H1 (cell line): ENCODE data around the gene PEX26. TPM values are rescaled to one million over a fixed set of nuclear protein-coding genes. Genes with fewer than 3 reads are reported as not detected.

Experiments
- CTCF ChIA-PET: fragments of 300-600 bp; sonication (Branson Sonifier 250); formaldehyde crosslinking; loops from one replicate; lab custom pipeline; 2021; ENCODE audit not compliant: partially characterized antibody; lab: Charles Lee
- POLR2A ChIA-PET: fragments of 300-600 bp; sonication (Branson Sonifier 250); formaldehyde crosslinking; loops from one replicate; lab custom pipeline; 2021; ENCODE audit warnings: inconsistent platforms; ENCODE audit not compliant: partially characterized antibody; lab: Charles Lee
- DNase-seq, 2 experiments: peaks; one replicate each; pipeline versions ENCODE4 v3.0.0 to v3.0.0-alpha.2; 2010 to 2022; ENCODE audit warnings: low spot score in 2 of 2, low read depth in 1 of 2, mixed read lengths in 1 of 2
- FAIRE-seq: peaks from 2 replicates; lab custom pipeline; 2011; peaks lifted over from hg19 to GRCh38; lab: Jason Lieb, UNC
- H2AFZ ChIP-seq: 2 replicates; pipeline ENCODE4 v1.8.1; 2012; ENCODE audit warnings: low read length, inconsistent platforms
- H2AK5ac ChIP-seq: 2 replicates; pipeline ENCODE4 v1.6.1; 2013; ENCODE audit warnings: low read depth, low read length
- H2BK120ac ChIP-seq: replicated peaks from 2 replicates; pipeline ENCODE3; 2013; ENCODE audit warnings: low read depth, low read length, inconsistent platforms
- H2BK12ac ChIP-seq: 2 replicates; pipeline ENCODE4 v1.6.1; 2013; ENCODE audit warnings: low read depth, low read length
- H2BK15ac ChIP-seq: 2 replicates; pipeline ENCODE4 v1.6.1; 2013; ENCODE audit warnings: low read length
- H2BK20ac ChIP-seq: 2 replicates; pipeline ENCODE4 v1.6.1; 2013; ENCODE audit warnings: low read length
- H2BK5ac ChIP-seq: 2 replicates; pipeline ENCODE4 v1.6.1; 2013; ENCODE audit warnings: low read depth, low read length
- H3K14ac ChIP-seq: 2 replicates; pipeline ENCODE4 v1.6.1; 2013; ENCODE audit warnings: inconsistent platforms; ENCODE audit not compliant: insufficient read length
- H3K18ac ChIP-seq: 2 replicates; pipeline ENCODE4 v1.6.1; 2013; ENCODE audit warnings: low read length; ENCODE audit errors: extremely low read depth
- H3K23ac ChIP-seq: 2 replicates; pipeline ENCODE4 v1.6.1; 2013; ENCODE audit warnings: inconsistent platforms; ENCODE audit not compliant: insufficient read length
- H3K23me2 ChIP-seq: 2 replicates; pipeline ENCODE4 v1.6.1; 2013; ENCODE audit warnings: low read depth, low read length
- H3K27ac ChIP-seq: 2 replicates; pipeline ENCODE4 v1.6.1; 2011; ENCODE audit warnings: low read depth, low read length, inconsistent platforms
- H3K27me3 ChIP-seq, 4 experiments: replicated peaks in 1 of 4; 1 replicate in 1 of 4; 2 replicates in 3 of 4; pipeline versions ENCODE4 v1.6.1 to v1.8.1; 2011 to 2013; ENCODE audit warnings: low read length in 3 of 4, mild to moderate bottlenecking in 3 of 4, inconsistent platforms in 2 of 4, mixed read lengths in 2 of 4, moderate library complexity in 1 of 4; ENCODE audit not compliant: control insufficient read depth in 3 of 4, insufficient read depth in 3 of 4; ENCODE audit errors: extremely low read depth in 1 of 4
- H3K36me3 ChIP-seq, 4 experiments: 2 replicates each; pipeline versions ENCODE4 v1.6.1 to v1.8.1; 2011 to 2013; ENCODE audit warnings: mild to moderate bottlenecking in 4 of 4, low read length in 3 of 4, moderate library complexity in 2 of 4, control low read depth in 1 of 4, inconsistent platforms in 1 of 4; ENCODE audit not compliant: insufficient read depth in 4 of 4, control insufficient read depth in 2 of 4
- H3K4ac ChIP-seq: replicated peaks from 2 replicates; pipeline ENCODE3; 2013; ENCODE audit warnings: low read length, low read depth, mixed read lengths, inconsistent platforms; ENCODE audit not compliant: insufficient read length
- H3K4me1 ChIP-seq, 4 experiments: replicated peaks in 1 of 4; 1 replicate in 1 of 4; 2 replicates in 3 of 4; pipeline versions ENCODE4 v1.6.1 to v1.8.1; 2011 to 2013; ENCODE audit warnings: low read length in 3 of 4, inconsistent platforms in 2 of 4, mixed read lengths in 1 of 4; ENCODE audit not compliant: insufficient read depth in 4 of 4, control insufficient read depth in 3 of 4
- H3K4me2 ChIP-seq, 2 experiments: 2 replicates each; pipeline versions ENCODE4 v1.6.1 to v1.8.1; 2011 to 2013; ENCODE audit warnings: low read depth in 2 of 2, low read length in 2 of 2, control low read depth in 1 of 2, inconsistent platforms in 1 of 2, mild to moderate bottlenecking in 1 of 2; ENCODE audit not compliant: insufficient read depth in 1 of 2
- H3K4me3 ChIP-seq, 4 experiments: fragments of 200-600, 300-600 bp in 1 of 4; sonication (generic), shearing (Covaris generic), sonication (Bioruptor Twin) in 1 of 4; 2 replicates each; pipeline versions ENCODE4 v1.5.1 to v1.8.1; 2011 to 2016; ENCODE audit warnings: low read length in 4 of 4, low read depth in 3 of 4, control low read depth in 2 of 4, inconsistent platforms in 2 of 4, mild to moderate bottlenecking in 2 of 4, mixed read lengths in 1 of 4, moderate library complexity in 1 of 4; ENCODE audit not compliant: insufficient read depth in 2 of 4; ENCODE audit errors: extremely low read depth in 1 of 4
- H3K56ac ChIP-seq: replicated peaks from 2 replicates; pipeline ENCODE3; 2013; ENCODE audit warnings: low read depth, mild to moderate bottlenecking, mixed read lengths, low read length, inconsistent platforms; ENCODE audit not compliant: insufficient read length
- H3K79me1 ChIP-seq: 2 replicates; pipeline ENCODE4 v1.6.1; 2013; ENCODE audit warnings: low read depth, low read length, control low read depth
- H3K79me2 ChIP-seq, 2 experiments: 2 replicates each; pipeline versions ENCODE4 v1.6.1 to v1.8.1; 2012 to 2013; ENCODE audit warnings: low read length in 2 of 2, mild to moderate bottlenecking in 2 of 2, inconsistent platforms in 1 of 2; ENCODE audit not compliant: insufficient read depth in 2 of 2, control insufficient read depth in 1 of 2
- H3K9ac ChIP-seq, 4 experiments: replicated peaks in 1 of 4; 1 replicate in 1 of 4; 2 replicates in 3 of 4; pipeline versions ENCODE4 v1.6.1 to v1.8.1; 2011 to 2013; ENCODE audit warnings: low read depth in 3 of 4, low read length in 3 of 4, control low read depth in 2 of 4, mild to moderate bottlenecking in 2 of 4, moderate library complexity in 2 of 4, inconsistent platforms in 1 of 4; ENCODE audit errors: extremely low read depth in 1 of 4
- H3K9me3 ChIP-seq, 2 experiments: 2 replicates each; pipeline versions ENCODE4 v1.6.1 to v1.8.1; 2012 to 2013; ENCODE audit warnings: mild to moderate bottlenecking in 2 of 2, moderate library complexity in 2 of 2, control low read depth in 1 of 2, inconsistent platforms in 1 of 2, low read depth in 1 of 2, low read length in 1 of 2, mixed read lengths in 1 of 2; ENCODE audit not compliant: insufficient read depth in 2 of 2
- H4K20me1 ChIP-seq, 2 experiments: replicated peaks in 1 of 2; 2 replicates each; pipeline versions ENCODE3 to v1.8.1; 2011 to 2013; ENCODE audit warnings: inconsistent platforms in 2 of 2, low read length in 2 of 2, mild to moderate bottlenecking in 1 of 2; ENCODE audit not compliant: insufficient read depth in 2 of 2, control insufficient read depth in 1 of 2
- H4K5ac ChIP-seq: 2 replicates; pipeline ENCODE4 v1.6.1; 2013; ENCODE audit warnings: low read length, low read depth, mixed read lengths, inconsistent platforms; ENCODE audit not compliant: insufficient read length
- H4K8ac ChIP-seq: 2 replicates; pipeline ENCODE4 v1.8.0; 2013; ENCODE audit warnings: mild to moderate bottlenecking, moderate library complexity, low read length, inconsistent platforms; ENCODE audit not compliant: insufficient read depth; ENCODE audit errors: extremely low read depth
- H4K91ac ChIP-seq: replicated peaks from 2 replicates; pipeline ENCODE3; 2013; ENCODE audit warnings: low read length, mixed read lengths, inconsistent platforms; ENCODE audit not compliant: insufficient read length
- KDM4A ChIP-seq: IDR thresholded peaks from one replicate; pipeline ENCODE4 v1.7.1; 2012; ENCODE audit warnings: low read depth, mild to moderate bottlenecking, moderate library complexity, low read length, inconsistent platforms; ENCODE audit not compliant: severe bottlenecking
- WGBS, 2 experiments: shearing (Covaris generic) in 1 of 2; methylation state at CpG; one replicate each; pipeline versions ENCODE4 v1.1.6 to v1.1.7; 2013 to 2015; ENCODE audit warnings: low lambda C conversion rate in 2 of 2, mixed read lengths in 2 of 2, inconsistent platforms in 1 of 2, low coverage in 1 of 2, missing lambda C conversion rate in 1 of 2; ENCODE audit not compliant: insufficient replicate concordance in 2 of 2, insufficient coverage in 1 of 2, insufficient read length in 1 of 2; ENCODE audit errors: extremely low coverage in 1 of 2, missing lambda C conversion rate in 1 of 2; 5-methylcytosine and 5-hydroxymethylcytosine counted together
- polyA plus RNA-seq, 7 experiments: library from polyadenylated mRNA; depleted of rRNA in 3 of 7; stranded (reverse) in 5 of 7; unstranded in 2 of 7; fragments of >200 nt in 5 of 7; fragments of 200-250 nt in 2 of 7; gene quantifications; 1 replicate in 5 of 7; 2 replicates in 1 of 7; 4 replicates in 1 of 7; pipeline versions ENCODE4 v1.2.1 to v1.2.3, GENCODE V29; 2011 to 2013; ENCODE audit warnings: missing spikeins in 2 of 7, mixed read lengths in 2 of 7
- total RNA-seq: library from RNA; stranded (reverse); fragmentation: NEBNext Ultra II Directional; extraction: Animal tissue kit (Norgen Biotek cat#: 25700); gene quantifications from 2 replicates; pipeline ENCODE4 v1.2.1, GENCODE V29; 2021

The PEX26 gene
- total and polyA plus RNA-seq, 2 of the 8 experiments (the other 6 are each of a cell fraction or from before 2014, with no cell fraction given) = 33.1 to 49.0 TPM

GRCh38 chr22:18044548-18045271, 33.1 kb upstream of the PEX26 start:
- no peak for TF ChIP-seq KDM4A
- FAIRE-seq = no peak
- CTCF ChIA-PET = interaction anchor here (1.0 to 1.6 kb wide), 2 partner anchors 27 to 31 kb away, joined by 3 to 6 read pairs; no protein-coding TSS in a partner anchor

More at GRCh38 chr22:18044548-18045271, 33.1 kb upstream of the PEX26 start:
- H2BK20ac ChIP-seq = no peak overlapping the region
- H2AK5ac ChIP-seq = no peak overlapping the region
- H3K9me3 ChIP-seq = peaks cover 3 to 7% of the 10 kb centered on the region in 2 experiments; a peak in 3 of 4 replicates
- H3K36me3 ChIP-seq = no peaks in the 10 kb centered on the region
- H4K5ac ChIP-seq = no peak overlapping the region
- no peak overlapping the region for H4K91ac ChIP-seq
- no peak overlapping the region for H3K4me3 ChIP-seq
- H3K79me2 ChIP-seq = no peaks in the 10 kb centered on the region
- H4K8ac ChIP-seq = no peak overlapping the region
- no peak overlapping the region for H3K14ac ChIP-seq
- H3K18ac ChIP-seq = no peak overlapping the region
- H2BK15ac ChIP-seq = no peak overlapping the region
- no peaks in the 10 kb centered on the region for H3K79me1 ChIP-seq
- H2BK5ac ChIP-seq = no peak overlapping the region
- no peaks in the 10 kb centered on the region for H3K23me2 ChIP-seq
- H3K56ac ChIP-seq = no peak overlapping the region
- 0 out of 2 replicates have a peak overlapping the region, but pooled peaks have one; percentile 47 for H2AFZ ChIP-seq
- H2BK120ac ChIP-seq = no peak overlapping the region
- H3K9ac ChIP-seq = no peak overlapping the region
- H4K20me1 ChIP-seq = no peaks in the 10 kb centered on the region
- no peak overlapping the region for H3K4ac ChIP-seq
- H3K27me3 ChIP-seq = no peaks in the 10 kb centered on the region; a peak in 1 of 7 replicates
- no peak overlapping the region for H2BK12ac ChIP-seq
- POLR2A ChIA-PET = interaction anchor here (0.5 kb wide), 1 partner anchor 26 kb away, joined by 3 read pairs; no protein-coding TSS in a partner anchor
- H3K27ac ChIP-seq = no peak overlapping the region
- H3K23ac ChIP-seq = no peak overlapping the region
- H3K4me2 ChIP-seq = no peak overlapping the region
- WGBS, 2 experiments = 78% methylated on average over 8 of the region's 11 CpGs; no CpG with 5 or more reads in 1 of the 2 experiments
- H3K4me1 ChIP-seq = no peaks in the 10 kb centered on the region
- no peak for DNase-seq
